OCI-LY3 (cell line): ENCODE measurements around the gene TOMM22.

Experiments used
- EZH2phosphoT487 ChIP-seq: fragments of 200-600 bp; shearing (Covaris generic); IDR thresholded peaks from 2 replicates; pipeline ENCODE4 v1.6.1; 2018; ENCODE audit warnings: antibody characterized with exemption, mixed run types, low read depth
- TF ChIP-seq, protein P1 (sequence below): fragments of 200-600, 300-600 bp; sonication (generic); IDR thresholded peaks from 2 replicates; pipeline ENCODE4 v1.5.1; 2014; ENCODE audit warnings: antibody characterized with exemption, low read length, low read depth

DNA sequence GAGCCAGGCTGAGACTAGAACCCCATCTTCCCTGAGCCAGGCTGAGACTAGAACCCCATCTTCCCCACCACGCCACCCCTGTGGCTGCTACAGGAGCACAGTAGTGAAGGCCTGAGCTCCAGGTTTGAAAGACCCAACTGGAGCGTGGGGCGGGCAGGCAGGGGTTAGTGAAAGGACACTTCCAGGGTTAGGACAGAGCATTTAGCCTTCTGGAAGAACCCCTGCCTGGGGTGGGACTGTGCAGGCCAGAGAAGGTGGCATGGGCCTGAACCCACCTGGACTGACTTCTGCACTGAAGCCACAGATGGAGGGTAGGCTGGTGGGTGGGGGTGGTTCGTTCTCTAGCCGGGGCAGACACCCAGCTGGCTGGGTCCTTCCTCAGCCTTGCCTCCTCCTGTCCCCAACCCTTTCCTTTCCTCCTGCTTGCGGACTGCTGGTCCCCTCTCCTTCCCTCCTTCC, 50.0 kb downstream of the TOMM22 start:
- TF ChIP-seq, protein P1, sequence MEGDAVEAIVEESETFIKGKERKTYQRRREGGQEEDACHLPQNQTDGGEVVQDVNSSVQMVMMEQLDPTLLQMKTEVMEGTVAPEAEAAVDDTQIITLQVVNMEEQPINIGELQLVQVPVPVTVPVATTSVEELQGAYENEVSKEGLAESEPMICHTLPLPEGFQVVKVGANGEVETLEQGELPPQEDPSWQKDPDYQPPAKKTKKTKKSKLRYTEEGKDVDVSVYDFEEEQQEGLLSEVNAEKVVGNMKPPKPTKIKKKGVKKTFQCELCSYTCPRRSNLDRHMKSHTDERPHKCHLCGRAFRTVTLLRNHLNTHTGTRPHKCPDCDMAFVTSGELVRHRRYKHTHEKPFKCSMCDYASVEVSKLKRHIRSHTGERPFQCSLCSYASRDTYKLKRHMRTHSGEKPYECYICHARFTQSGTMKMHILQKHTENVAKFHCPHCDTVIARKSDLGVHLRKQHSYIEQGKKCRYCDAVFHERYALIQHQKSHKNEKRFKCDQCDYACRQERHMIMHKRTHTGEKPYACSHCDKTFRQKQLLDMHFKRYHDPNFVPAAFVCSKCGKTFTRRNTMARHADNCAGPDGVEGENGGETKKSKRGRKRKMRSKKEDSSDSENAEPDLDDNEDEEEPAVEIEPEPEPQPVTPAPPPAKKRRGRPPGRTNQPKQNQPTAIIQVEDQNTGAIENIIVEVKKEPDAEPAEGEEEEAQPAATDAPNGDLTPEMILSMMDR, result no peak
- TF ChIP-seq EZH2phosphoT487, result no peak
